Breast epithelium (tissue), 4 donors: ENCODE results near the gene RPP14. TPM values are rescaled to one million over a fixed set of nuclear protein-coding genes. Genes with fewer than 3 reads are reported as not detected.
"Not testable (repeated sequence)": the region's sequence is repeated elsewhere in the genome, so short reads cannot be mapped to it uniquely, and the experiment has no call there.

ENCODE experiments used
- DNase-seq, 2 donors: peaks; one replicate each; pipeline ENCODE4 v3.0.0-alpha.2; 2019; ENCODE audit warnings: low spot score in 2 of 2
- H3K27ac ChIP-seq, 2 donors: fragments of 200-600 bp; sonication (generic) in 1 of 2; one replicate each; pipeline ENCODE4 v1.5.1; 2016 to 2019; ENCODE audit warnings: mild to moderate bottlenecking in 1 of 2
- H3K27me3 ChIP-seq, 2 donors: fragments of 200-600 bp; sonication (generic) in 1 of 2; one replicate each; pipeline versions ENCODE4 v1.5.1 to v1.6.0; 2017 to 2019; ENCODE audit warnings: control low read depth in 1 of 2, mild to moderate bottlenecking in 1 of 2
- H3K36me3 ChIP-seq: fragments of 200-600 bp; one replicate; pipeline ENCODE4 v1.5.1; 2019
- H3K4me1 ChIP-seq, 2 donors: fragments of 200-600 bp; sonication (generic); one replicate each; pipeline ENCODE4 v1.5.1; 2016 to 2019; ENCODE audit warnings: control low read depth in 1 of 2
- H3K4me3 ChIP-seq, 3 donors: fragments of 200-600 bp; sonication (generic); 1 replicate in 2 of 3; 2 replicates in 1 of 3; pipeline ENCODE4 v1.5.1; 2016 to 2019; ENCODE audit warnings: mild to moderate bottlenecking in 3 of 3, moderate library complexity in 2 of 3
- H3K9me3 ChIP-seq, 2 donors: fragments of 200-600 bp; sonication (generic) in 1 of 2; one replicate each; pipeline ENCODE4 v1.5.1; 2016 to 2019; ENCODE audit warnings: control low read depth in 1 of 2
- POLR2A ChIP-seq: fragments of 450-650 bp; IDR thresholded peaks from one replicate; pipeline ENCODE4 v1.6.1; 2016; ENCODE audit warnings: antibody characterized with exemption, mild to moderate bottlenecking, moderate library complexity
- POLR2AphosphoS5 ChIP-seq, 3 donors: sonication (generic); formaldehyde crosslinking; IDR thresholded peaks; one replicate each; pipeline ENCODE4 v1.6.1; 2017; ENCODE audit warnings: antibody characterized with exemption in 3 of 3
- intact Hi-C: fragments of 100-400 bp; cut with DNase I; formaldehyde crosslinking; loops from one replicate; pipeline ENCODE4 v1.15.1; 2023; ENCODE audit warnings: low total_unique reads
- total RNA-seq, 3 donors: library from RNA; depleted of rRNA; stranded (reverse); fragments of >200 nt; gene quantifications; one replicate each; pipeline ENCODE4 v1.1.0, GENCODE V29; 2016
- TF ChIP-seq, protein P1 (sequence below), 3 donors: fragments of 450-650 bp; IDR thresholded peaks; one replicate each; pipeline ENCODE4 v1.5.1; 2016 to 2017; ENCODE audit warnings: antibody characterized with exemption in 3 of 3, mild to moderate bottlenecking in 3 of 3, moderate library complexity in 3 of 3

Gene RPP14
- total RNA-seq, 3 donors from 2014 or later, result 6.2 to 11.0 (median 10.8) TPM

DNA sequence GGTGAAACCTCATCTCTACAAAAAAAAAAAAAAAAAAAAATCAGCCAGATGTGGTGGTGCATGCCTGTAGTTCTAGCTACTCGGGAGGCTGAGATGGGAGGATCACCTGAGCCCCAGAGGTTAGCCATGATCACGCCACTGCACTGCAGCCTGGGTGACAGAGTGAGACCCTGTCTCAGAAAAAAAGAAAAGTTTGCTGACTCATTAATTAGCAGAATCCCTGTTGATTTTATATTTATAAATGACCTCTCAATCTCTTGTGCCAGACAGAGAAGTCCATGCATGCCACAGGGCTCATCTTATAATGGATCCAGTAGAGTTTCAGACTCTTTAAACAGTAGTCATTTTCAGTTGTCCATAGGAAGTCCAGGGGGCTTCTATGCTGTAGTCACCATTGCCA is 35.6 kb upstream of the RPP14 start:
- no peak overlapping the region for H3K4me3 ChIP-seq
- no peaks in the 10 kb centered on the region for H3K36me3 ChIP-seq
- no peak overlapping the region for H3K27ac ChIP-seq
- intact Hi-C loops, result no loop called here
- H3K9me3 ChIP-seq, result no peaks in the 10 kb centered on the region
- TF ChIP-seq POLR2AphosphoS5 (IDR thresholded peaks at IDR 0.05) (no peak), POLR2A (no peak)
- TF ChIP-seq, protein P1, sequence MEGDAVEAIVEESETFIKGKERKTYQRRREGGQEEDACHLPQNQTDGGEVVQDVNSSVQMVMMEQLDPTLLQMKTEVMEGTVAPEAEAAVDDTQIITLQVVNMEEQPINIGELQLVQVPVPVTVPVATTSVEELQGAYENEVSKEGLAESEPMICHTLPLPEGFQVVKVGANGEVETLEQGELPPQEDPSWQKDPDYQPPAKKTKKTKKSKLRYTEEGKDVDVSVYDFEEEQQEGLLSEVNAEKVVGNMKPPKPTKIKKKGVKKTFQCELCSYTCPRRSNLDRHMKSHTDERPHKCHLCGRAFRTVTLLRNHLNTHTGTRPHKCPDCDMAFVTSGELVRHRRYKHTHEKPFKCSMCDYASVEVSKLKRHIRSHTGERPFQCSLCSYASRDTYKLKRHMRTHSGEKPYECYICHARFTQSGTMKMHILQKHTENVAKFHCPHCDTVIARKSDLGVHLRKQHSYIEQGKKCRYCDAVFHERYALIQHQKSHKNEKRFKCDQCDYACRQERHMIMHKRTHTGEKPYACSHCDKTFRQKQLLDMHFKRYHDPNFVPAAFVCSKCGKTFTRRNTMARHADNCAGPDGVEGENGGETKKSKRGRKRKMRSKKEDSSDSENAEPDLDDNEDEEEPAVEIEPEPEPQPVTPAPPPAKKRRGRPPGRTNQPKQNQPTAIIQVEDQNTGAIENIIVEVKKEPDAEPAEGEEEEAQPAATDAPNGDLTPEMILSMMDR (IDR thresholded peaks at IDR 0.05), result no peak
- H3K4me1 ChIP-seq, result no peaks in the 10 kb centered on the region
- H3K27me3 ChIP-seq, result no peaks in the 10 kb centered on the region
- DNase-seq, result no peak

DNA sequence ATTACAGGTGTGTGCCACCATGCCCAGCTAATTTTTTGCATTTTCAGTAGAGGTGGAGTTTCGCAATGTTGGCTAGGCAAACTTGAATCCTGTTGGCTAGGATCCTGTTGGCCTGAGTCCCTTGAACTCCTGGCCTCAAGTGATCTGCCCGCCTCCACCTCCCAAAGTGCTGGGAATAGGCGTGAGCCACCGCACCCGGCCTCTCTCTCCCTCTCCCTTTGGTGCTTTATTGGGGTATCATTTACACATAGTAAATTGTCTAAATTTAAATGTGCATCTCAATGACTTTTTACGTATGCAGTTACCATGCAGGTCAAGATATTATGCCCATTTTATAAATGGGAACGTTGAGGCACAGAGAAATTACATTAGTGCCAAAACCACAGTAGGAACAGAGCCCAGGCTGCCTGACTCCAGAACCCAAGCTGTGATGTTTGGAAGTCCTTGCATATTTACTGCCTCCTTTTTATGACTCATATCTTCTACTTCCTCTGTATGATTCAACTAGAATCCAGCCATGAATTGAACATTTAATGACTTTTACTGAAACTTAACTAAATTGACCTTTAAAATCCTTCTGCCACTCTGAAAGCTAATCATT is 34.0 kb upstream of the RPP14 start:
- Histone ChIP-seq H3K36me3 (no peaks in the 10 kb centered on the region), H3K27ac (no peak overlapping the region), H3K9me3 (no peaks in the 10 kb centered on the region), H3K4me3 (no peak overlapping the region), H3K27me3 (no peaks in the 10 kb centered on the region), H3K4me1 (no peaks in the 10 kb centered on the region)
- intact Hi-C loops, result no loop called here
- no peak for DNase-seq
- no peak for TF ChIP-seq POLR2AphosphoS5 (IDR thresholded peaks at IDR 0.05)
- TF ChIP-seq POLR2A, result no peak
- TF ChIP-seq, protein P1 (IDR thresholded peaks at IDR 0.05), result no peak

DNA sequence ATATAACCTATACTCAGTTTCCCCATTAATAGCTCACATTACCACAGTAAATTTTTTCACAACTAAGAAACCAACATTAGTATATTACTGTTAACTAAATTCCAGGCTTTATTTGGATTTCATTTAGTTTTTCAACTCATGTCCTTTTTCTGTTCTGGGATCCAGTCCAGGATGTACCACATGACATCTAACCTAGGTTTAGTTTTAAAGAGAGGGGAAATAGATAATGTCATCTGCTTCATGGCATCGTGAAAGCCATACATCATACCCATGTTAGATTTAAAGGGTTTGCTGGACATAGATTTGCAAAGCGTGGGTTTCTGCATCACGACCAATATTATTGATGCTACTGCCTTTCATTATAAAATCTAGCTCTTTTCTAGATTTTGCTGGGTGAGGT is 33.2 kb upstream of the RPP14 start:
- no peaks in the 10 kb centered on the region for H3K27me3 ChIP-seq
- H3K27ac ChIP-seq, result no peak overlapping the region
- TF ChIP-seq POLR2A, result no peak
- no peak for TF ChIP-seq POLR2AphosphoS5 (IDR thresholded peaks at IDR 0.05)
- TF ChIP-seq, protein P1 (IDR thresholded peaks at IDR 0.05), result no peak
- H3K4me3 ChIP-seq, result no peak overlapping the region
- DNase-seq, result no peak
- intact Hi-C loops, result no loop called here
- no peaks in the 10 kb centered on the region for H3K9me3 ChIP-seq
- no peaks in the 10 kb centered on the region for H3K36me3 ChIP-seq
- no peaks in the 10 kb centered on the region for H3K4me1 ChIP-seq

DNA sequence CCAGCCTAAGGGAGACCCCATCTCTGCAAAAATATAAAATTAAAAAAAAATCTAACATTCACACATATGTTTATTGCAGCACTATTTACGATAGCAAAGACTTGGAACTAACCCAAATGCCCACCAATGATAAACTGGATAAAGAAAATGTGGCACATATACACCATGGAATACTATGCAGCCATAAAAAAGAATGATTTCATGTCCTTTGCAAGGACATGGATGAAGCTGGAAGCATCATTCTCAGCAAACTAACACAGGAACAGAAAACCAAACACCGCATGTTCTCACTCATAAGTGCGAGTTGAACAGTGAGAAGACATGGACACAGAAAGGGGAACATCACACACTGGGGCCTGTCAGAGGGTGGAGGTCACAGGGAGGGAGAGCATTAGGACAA is 32.7 kb upstream of the RPP14 start:
- DNase-seq, H3K4me3 ChIP-seq, H3K27me3 ChIP-seq, H3K4me1 ChIP-seq, H3K9me3 ChIP-seq, intact Hi-C loops, H3K36me3 ChIP-seq, H3K27ac ChIP-seq: not testable (repeated sequence)

DNA sequence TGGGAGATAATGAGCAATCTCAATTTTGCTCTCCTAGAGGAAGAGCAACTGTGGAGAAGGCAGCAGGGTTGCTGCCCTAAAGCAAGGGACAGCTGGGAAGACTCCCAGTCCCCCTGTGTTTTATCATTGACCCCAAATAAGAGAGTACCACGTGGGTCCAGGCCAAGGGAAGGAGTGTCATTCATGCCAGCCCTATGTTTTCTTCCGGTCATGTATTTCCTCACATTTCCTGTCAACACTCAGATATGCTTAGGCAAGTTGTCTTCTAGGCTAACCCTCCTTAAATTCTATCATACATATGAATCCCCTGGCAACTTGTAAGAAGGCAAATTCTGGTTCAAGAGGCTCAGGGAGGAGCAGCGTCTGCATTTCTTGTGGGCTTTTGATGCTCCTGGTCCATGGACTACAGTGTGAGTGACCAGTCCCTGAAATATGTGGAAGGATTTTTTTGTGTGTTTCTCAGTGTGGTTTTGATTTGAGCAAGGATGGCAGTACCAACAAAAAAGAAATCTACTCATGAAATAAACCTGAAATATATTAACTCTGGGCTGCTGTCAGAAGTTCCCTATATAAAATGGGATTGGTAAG is 31.9 kb upstream of the RPP14 start:
- H3K36me3 ChIP-seq, result no peaks in the 10 kb centered on the region
- intact Hi-C loops, result no loop called here

DNA sequence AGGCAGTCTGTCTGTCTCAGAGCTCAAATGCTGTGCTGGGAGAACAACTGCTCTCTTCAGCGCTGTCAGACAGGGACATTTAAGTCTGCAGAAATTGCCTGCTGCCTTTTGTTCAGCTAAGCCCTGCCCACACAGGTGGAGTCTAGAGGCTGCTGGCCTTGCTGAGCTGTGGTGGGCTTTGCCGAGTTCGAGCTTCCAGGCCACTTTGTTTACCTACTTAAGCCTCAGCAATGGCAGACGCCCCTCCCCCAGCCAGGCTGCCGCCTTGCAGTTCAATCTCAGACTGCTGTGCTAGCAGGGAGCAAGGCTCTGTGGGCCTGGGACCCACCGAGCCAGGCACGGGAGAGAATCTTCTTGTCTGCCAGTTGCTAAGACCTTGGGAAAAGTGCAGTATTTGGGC is 25.0 kb upstream of the RPP14 start:
- DNase-seq, result no peak
- H3K36me3 ChIP-seq, result no peaks in the 10 kb centered on the region
- no peak overlapping the region for H3K4me3 ChIP-seq
- H3K4me1 ChIP-seq, result no peaks in the 10 kb centered on the region
- intact Hi-C loops, result no loop called here
- H3K27ac ChIP-seq, result no peak overlapping the region
- no peaks in the 10 kb centered on the region for H3K27me3 ChIP-seq
- H3K9me3 ChIP-seq, result no peaks in the 10 kb centered on the region
- TF ChIP-seq POLR2AphosphoS5 (IDR thresholded peaks at IDR 0.05) (no peak), POLR2A (no peak)
- TF ChIP-seq, protein P1 (IDR thresholded peaks at IDR 0.05), result no peak

More for the DNA sequence above, 31.9 kb upstream of the RPP14 start:
- Histone ChIP-seq H3K9me3 (no peaks in the 10 kb centered on the region), H3K4me1 (no peaks in the 10 kb centered on the region), H3K27ac (no peak overlapping the region), H3K4me3 (no peak overlapping the region), H3K27me3 (no peaks in the 10 kb centered on the region)
- no peak for DNase-seq
- TF ChIP-seq POLR2AphosphoS5 (IDR thresholded peaks at IDR 0.05), result no peak
